ENCODE measurements around the gene NREP.

DNA sequence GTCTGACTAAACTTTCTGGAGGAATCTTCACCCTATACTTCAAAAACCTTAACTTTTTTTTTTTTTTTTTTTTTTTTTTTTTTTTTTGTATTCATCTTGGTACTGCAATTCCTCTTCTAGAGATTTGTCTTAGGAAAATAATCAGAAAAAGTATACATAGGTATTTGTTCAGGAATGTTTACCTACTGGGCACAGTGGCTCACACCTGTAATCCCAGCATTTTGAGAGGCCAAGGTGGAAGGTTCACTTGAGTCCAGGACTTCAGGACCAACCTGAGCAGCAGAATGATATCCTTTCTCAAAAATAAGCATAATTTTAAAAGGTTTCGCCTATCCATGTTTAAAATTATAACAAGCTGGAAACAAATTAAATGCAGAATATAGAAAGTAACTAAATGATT, 33.3 kb upstream of the NREP start:
- TF ChIP-seq GATA2 (IDR thresholded peaks at IDR 0.05; ENCODE audit: low read depth, low read length): no peak
- no peak for TF ChIP-seq GATA3 (IDR thresholded peaks at IDR 0.05; ENCODE audit: low read depth, low read length)
